NCI-H1417 treated with DMSO at 0.1 percent for 48 hours (cell line): Measurements from ENCODE around the gene ETV7.
"Not testable (repeated sequence)": the region's sequence is repeated elsewhere in the genome, so short reads cannot be mapped to it uniquely, and the experiment has no call there.

Experiments
- DNase-seq: peaks from one replicate; lab custom pipeline; 2025; lab: John Stamatoyannopoulos, UW

The ETV7 gene

GRCh38 chr6:36387440-36388303 is at the start of gene ETV7:
ETV7 (minus strand) TSS chr6:36387669; CDS start chr6:36387541, 128 bp downstream.
- DNase-seq = no peak

GRCh38 chr6:36436466-36436865 is 49.0 kb upstream of the ETV7 start:
- no peak for DNase-seq

GRCh38 chr6:36432151-36432671 is 44.7 kb upstream of the ETV7 start:
- no peak for DNase-seq

- no peak for DNase-seq
Measured at GRCh38 chr6:36431197-36431596, 43.7 kb upstream of the ETV7 start.

GRCh38 chr6:36430351-36430750 is 42.9 kb upstream of the ETV7 start:
- no peak for DNase-seq

GRCh38 chr6:36428911-36429310 is 41.4 kb upstream of the ETV7 start:
- DNase-seq = no peak

GRCh38 chr6:36426622-36427021 is 39.2 kb upstream of the ETV7 start:
- no peak for DNase-seq

GRCh38 chr6:36423101-36423824 is 35.8 kb upstream of the ETV7 start:
- peak; percentile 94 for DNase-seq

- no peak for DNase-seq
Measured at GRCh38 chr6:36422714-36423100, 35.2 kb upstream of the ETV7 start.

- DNase-seq = no peak
Measured at GRCh38 chr6:36419310-36419709, 31.8 kb upstream of the ETV7 start.

GRCh38 chr6:36418558-36418957 is 31.1 kb upstream of the ETV7 start:
- no peak for DNase-seq

GRCh38 chr6:36414481-36414880 is 27.0 kb upstream of the ETV7 start:
- DNase-seq = no peak

GRCh38 chr6:36413489-36414480 is 26.3 kb upstream of the ETV7 start:
- no peak for DNase-seq

GRCh38 chr6:36409718-36410117 is 22.2 kb upstream of the ETV7 start:
- not testable (repeated sequence) for DNase-seq

- DNase-seq = no peak
Measured at GRCh38 chr6:36404164-36404563, 16.7 kb upstream of the ETV7 start.

GRCh38 chr6:36402481-36402880 is 15.0 kb upstream of the ETV7 start:
- no peak for DNase-seq

- DNase-seq = no peak
Measured at GRCh38 chr6:36399970-36400369, 12.5 kb upstream of the ETV7 start.

- no peak for DNase-seq
Measured at GRCh38 chr6:36392621-36393020, 5.2 kb upstream of the ETV7 start.

- no peak for DNase-seq
Measured at GRCh38 chr6:36389353-36389752, 1.9 kb upstream of the ETV7 start.

- DNase-seq = no peak
Measured at GRCh38 chr6:36386495-36387439, 702 bp downstream of the ETV7 start.

- no peak for DNase-seq
Measured at GRCh38 chr6:36384095-36384494, 3.4 kb downstream of the ETV7 start.
